Astrocyte (in vitro differentiated cells and primary cell): Measurements from ENCODE around the gene ADARB2.

Source experiments
- EZH2 ChIP-seq: IDR thresholded peaks from 2 replicates; pipeline ENCODE4 v1.6.1; 2012; ENCODE audit warnings: mild to moderate bottlenecking, low read length, inconsistent platforms; ENCODE audit not compliant: insufficient read depth
- TF ChIP-seq, protein P1 (sequence below): IDR thresholded peaks from 2 replicates; pipeline ENCODE4 v1.5.1; 2011; ENCODE audit warnings: low read depth, mild to moderate bottlenecking, inconsistent platforms, low read length, moderate library complexity; ENCODE audit not compliant: insufficient read depth

DNA sequence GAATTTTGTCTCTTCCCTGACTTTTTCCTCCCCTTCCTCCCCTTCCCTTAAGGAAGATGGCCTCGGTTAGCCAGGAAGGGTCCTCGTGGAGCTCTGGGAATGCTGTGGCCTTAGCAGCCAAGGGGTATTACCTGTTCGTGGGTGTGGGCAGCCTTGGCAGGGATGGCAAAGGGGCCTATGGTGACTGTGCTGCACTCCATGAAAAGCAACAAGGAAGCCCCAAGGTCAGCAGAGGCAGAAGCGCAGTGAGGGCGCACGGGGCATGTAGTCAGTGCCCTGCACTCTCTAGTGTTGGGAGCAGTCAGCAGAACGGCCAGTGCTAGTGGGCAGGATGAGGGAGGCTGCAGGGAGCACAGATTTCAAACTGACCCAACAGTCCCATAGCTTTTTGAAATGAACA, 191.8 kb downstream of the ADARB2 start:
- TF ChIP-seq, protein P1, sequence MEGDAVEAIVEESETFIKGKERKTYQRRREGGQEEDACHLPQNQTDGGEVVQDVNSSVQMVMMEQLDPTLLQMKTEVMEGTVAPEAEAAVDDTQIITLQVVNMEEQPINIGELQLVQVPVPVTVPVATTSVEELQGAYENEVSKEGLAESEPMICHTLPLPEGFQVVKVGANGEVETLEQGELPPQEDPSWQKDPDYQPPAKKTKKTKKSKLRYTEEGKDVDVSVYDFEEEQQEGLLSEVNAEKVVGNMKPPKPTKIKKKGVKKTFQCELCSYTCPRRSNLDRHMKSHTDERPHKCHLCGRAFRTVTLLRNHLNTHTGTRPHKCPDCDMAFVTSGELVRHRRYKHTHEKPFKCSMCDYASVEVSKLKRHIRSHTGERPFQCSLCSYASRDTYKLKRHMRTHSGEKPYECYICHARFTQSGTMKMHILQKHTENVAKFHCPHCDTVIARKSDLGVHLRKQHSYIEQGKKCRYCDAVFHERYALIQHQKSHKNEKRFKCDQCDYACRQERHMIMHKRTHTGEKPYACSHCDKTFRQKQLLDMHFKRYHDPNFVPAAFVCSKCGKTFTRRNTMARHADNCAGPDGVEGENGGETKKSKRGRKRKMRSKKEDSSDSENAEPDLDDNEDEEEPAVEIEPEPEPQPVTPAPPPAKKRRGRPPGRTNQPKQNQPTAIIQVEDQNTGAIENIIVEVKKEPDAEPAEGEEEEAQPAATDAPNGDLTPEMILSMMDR, result no peak
- TF ChIP-seq EZH2, result no peak
